Activated CD8-positive, alpha-beta memory T cell treated with anti-CD3 and anti-CD28 coated beads, Interleukin-2, amount 50 U/mL, for 4 hours (primary cell): Measurements from ENCODE around the gene LRRC47.

ENCODE experiments used
- DNase-seq: peaks from one replicate; pipeline ENCODE4 v3.0.0-alpha.2; 2020

The LRRC47 gene

GRCh38 chr1:3731583-3732433 is 64.5 kb downstream of the LRRC47 start:
- DNase-seq: no peak

- no peak for DNase-seq
Measured at GRCh38 chr1:3730543-3731247, 65.6 kb downstream of the LRRC47 start.

GRCh38 chr1:3729594-3730542 is 66.4 kb downstream of the LRRC47 start:
- DNase-seq: no peak
